Diencephalon (tissue), 1 donor: ENCODE measurements around the gene RBM43. TPM values are rescaled to one million over a fixed set of nuclear protein-coding genes. Genes with fewer than 3 reads are reported as not detected.

Source experiments
- total RNA-seq: library from RNA; depleted of rRNA; stranded (reverse); fragments of >200 nt; gene quantifications from one replicate; pipeline ENCODE4 v1.2.3, GENCODE V29; 2014

RBM43 gene
- 5.1 TPM for total RNA-seq

DNA sequence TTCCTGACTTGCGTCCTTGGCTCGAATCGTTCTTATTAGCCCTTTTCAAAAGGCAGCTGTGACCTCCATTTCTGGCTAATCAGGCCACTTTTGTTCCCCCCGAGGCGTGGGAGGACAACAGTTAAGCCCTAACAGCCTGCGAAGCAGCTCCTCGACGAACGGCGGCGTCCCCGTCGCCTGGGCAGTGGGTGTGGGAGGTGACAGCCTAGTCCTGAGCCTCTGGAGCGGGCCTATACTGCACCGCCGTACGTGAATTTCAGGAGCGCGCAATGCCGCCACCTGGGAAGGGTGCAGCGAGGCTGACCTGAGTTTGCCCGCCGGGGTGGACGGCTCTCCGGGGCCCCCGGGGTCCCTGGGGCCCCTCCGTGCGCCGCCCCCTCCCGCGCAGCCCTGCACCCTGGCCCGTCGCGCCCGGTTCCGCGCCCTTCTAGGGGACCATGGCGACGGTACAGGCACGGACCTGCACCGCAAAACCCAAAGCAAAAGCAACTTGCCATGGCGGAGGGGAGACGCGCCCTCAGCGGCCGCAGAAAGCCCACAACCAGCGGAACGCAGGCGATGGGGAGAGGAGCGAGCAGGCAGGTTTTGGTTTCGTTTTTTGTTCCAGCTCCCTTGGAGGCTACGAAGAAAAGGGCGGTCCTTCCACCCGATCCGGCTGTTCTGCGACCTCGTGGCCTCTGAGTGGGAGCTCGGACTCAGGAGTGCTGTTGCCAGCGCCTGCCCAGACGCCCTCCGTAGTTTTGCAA lies at the start of gene RBM43:
Gene RBM43 (minus strand): TSS at position 633 of the 746 bp plus-strand sequence. CDS start 136 bp downstream, at position 497.

Other genes with a start within 250 kb of the RBM43 start
- gene NMI, start 27.8 kb upstream of the RBM43 start, total RNA-seq = 2.1 TPM
- 1.2 TPM for gene TNFAIP6, start 95.7 kb upstream of the RBM43 start, total RNA-seq
- 75.4 TPM for gene RIF1, start 148.0 kb upstream of the RBM43 start, total RNA-seq